HepG2 (cell line): Measurements from ENCODE around the gene MED12L. TPM values are rescaled to one million over a fixed set of nuclear protein-coding genes. Genes with fewer than 3 reads are reported as not detected.
A peak's percentile ranks its signal among the peaks of the same experiment; 100 is the strongest.

Source experiments
- ATAC-seq: fragments of 200-7000 bp; cut with Tn5 transposase; 3 replicates; pipeline ENCODE4 v1.9.1; 2020; ENCODE audit warnings: mild to moderate bottlenecking, moderate library complexity
- BruUV-seq: library from RNA; stranded (reverse); fragments of 400-500 nt; replicated peaks from 2 replicates; lab custom pipeline; 2021; lab: Mats Ljungman, UMichigan
- CTCF ChIA-PET: fragments of 300-600 bp; formaldehyde crosslinking; extraction: SDS; loops from one replicate; lab custom pipeline; 2021; ENCODE audit warnings: low total read pairs, inconsistent platforms, low intra/inter-chr PET ratio; lab: Yijun Ruan, JAX
- POLR2A ChIA-PET: fragments of 350-600 bp; sonication (Branson Sonifier 250); formaldehyde crosslinking; loops from one replicate; lab custom pipeline; 2020; ENCODE audit warnings: antibody characterized with exemption, inconsistent platforms; lab: Yijun Ruan, JAX
- DNase-seq: peaks from one replicate; pipeline ENCODE4 v3.0.0-alpha.2; 2015; ENCODE audit warnings: low spot score
- FAIRE-seq: peaks from 3 replicates; lab custom pipeline; 2011; peaks lifted over from hg19 to GRCh38; lab: Jason Lieb, UNC
- H2AFZ ChIP-seq: one replicate; pipeline ENCODE4 v1.6.1; 2011; ENCODE audit warnings: low read length, inconsistent platforms
- H3K27ac ChIP-seq: fragments of 300-600 bp; 3 replicates; pipeline ENCODE4 v1.8.0; 2011; ENCODE audit warnings: mixed run types, mild to moderate bottlenecking, mixed read lengths, low read length, inconsistent platforms; ENCODE audit not compliant: insufficient read depth; ENCODE audit errors: extremely low read length
- H3K27me3 ChIP-seq, 2 experiments: fragments of 200-600 bp in 1 of 2; 2 replicates in 1 of 2; 3 replicates in 1 of 2; pipeline versions ENCODE4 v1.6.0 to v1.8.0; 2011; ENCODE audit warnings: low read length in 2 of 2, mild to moderate bottlenecking in 2 of 2, moderate library complexity in 2 of 2, inconsistent platforms in 1 of 2; ENCODE audit not compliant: insufficient read depth in 2 of 2, control insufficient read depth in 1 of 2
- H3K36me3 ChIP-seq, 2 experiments: fragments of 200-600 bp in 1 of 2; replicated peaks in 1 of 2; 2 replicates in 1 of 2; 3 replicates in 1 of 2; pipeline versions ENCODE4 v1.5.1 to v1.8.0; 2011; ENCODE audit warnings: low read length in 2 of 2, inconsistent platforms in 1 of 2; ENCODE audit not compliant: insufficient read depth in 2 of 2, control insufficient read depth in 1 of 2
- H3K4me1 ChIP-seq: 2 replicates; pipeline ENCODE4 v1.5.1; 2012; ENCODE audit warnings: low read length, inconsistent platforms; ENCODE audit not compliant: insufficient read depth
- H3K4me2 ChIP-seq: 2 replicates; pipeline ENCODE4 v1.6.0; 2011; ENCODE audit warnings: low read depth, low read length, inconsistent platforms
- H3K4me3 ChIP-seq, 3 experiments: fragments of 200-600 bp in 1 of 3; sonication (generic), shearing (Covaris generic) in 1 of 3; replicated peaks in 1 of 3; 2 replicates each; pipeline ENCODE4 v1.5.1; 2011 to 2016; ENCODE audit warnings: low read length in 3 of 3, inconsistent platforms in 2 of 3, low read depth in 2 of 3, mild to moderate bottlenecking in 2 of 3, control low read depth in 1 of 3, mixed read lengths in 1 of 3; ENCODE audit not compliant: insufficient read depth in 1 of 3
- H3K79me2 ChIP-seq: one replicate; pipeline ENCODE4 v1.6.1; 2011; ENCODE audit warnings: low read length, inconsistent platforms; ENCODE audit not compliant: insufficient read depth
- H3K9ac ChIP-seq: 2 replicates; pipeline ENCODE4 v1.6.0; 2011; ENCODE audit warnings: mild to moderate bottlenecking, low read depth, low read length, inconsistent platforms; ENCODE audit not compliant: insufficient read depth
- H3K9me3 ChIP-seq: 2 replicates; pipeline ENCODE4 v1.5.1; 2012; ENCODE audit warnings: mild to moderate bottlenecking, low read length
- H4K20me1 ChIP-seq: 2 replicates; pipeline ENCODE4 v1.6.0; 2011; ENCODE audit warnings: inconsistent platforms, mild to moderate bottlenecking, low read length, moderate library complexity; ENCODE audit not compliant: insufficient read depth
- ATF7 ChIP-seq, 2 experiments: fragments of 450-650 bp in 1 of 2; sonication (generic) in 1 of 2; formaldehyde crosslinking in 1 of 2; IDR thresholded peaks; 2 replicates each; pipeline versions ENCODE4 v1.4.0 to v1.6.1; 2016 to 2020; ENCODE audit warnings: antibody characterized with exemption in 1 of 2, mild to moderate bottlenecking in 1 of 2, missing genetic modification reagents in 1 of 2
- CREB1 ChIP-seq, 2 experiments: fragments of 450-650 bp in 1 of 2; IDR thresholded peaks; 2 replicates each; pipeline ENCODE4 v1.6.1; 2016 to 2017; ENCODE audit warnings: control low read depth in 1 of 2, mild to moderate bottlenecking in 1 of 2, missing compliant biosample characterization in 1 of 2, missing genetic modification characterization in 1 of 2
- EHMT2 ChIP-seq: fragments of 200-600 bp; sonication (generic); IDR thresholded peaks from 2 replicates; pipeline ENCODE4 v1.7.0; 2017; ENCODE audit warnings: antibody characterized with exemption, low read depth, low read length, borderline replicate concordance
- GABPA ChIP-seq, 2 experiments: IDR thresholded peaks; 2 replicates each; pipeline ENCODE4 v1.6.1; 2011 to 2016; ENCODE audit warnings: low read depth in 2 of 2, low read length in 1 of 2, missing biosample characterization in 1 of 2, missing genetic modification characterization in 1 of 2
- MAFF ChIP-seq: IDR thresholded peaks from 2 replicates; pipeline ENCODE4 v1.6.1; 2011; ENCODE audit warnings: low read depth, low read length, improper control_type of control experiment
- MAFK ChIP-seq, 2 experiments: IDR thresholded peaks in 1 of 2; conservative IDR thresholded peaks in 1 of 2; 2 replicates each; pipeline ENCODE4 v1.6.1; 2011; ENCODE audit warnings: improper control_type of control experiment in 2 of 2, low read length in 2 of 2
- XBP1 ChIP-seq: sonication (generic); formaldehyde crosslinking; IDR thresholded peaks from 2 replicates; pipeline ENCODE4 v1.5.0; 2020; ENCODE audit warnings: missing genetic modification reagents
- ZEB1 ChIP-seq: IDR thresholded peaks from 2 replicates; pipeline ENCODE4 v1.6.1; 2012; ENCODE audit warnings: mild to moderate bottlenecking, low read depth, inconsistent platforms; ENCODE audit not compliant: insufficient replicate concordance
- ZFP36L1 ChIP-seq: sonication (generic); formaldehyde crosslinking; IDR thresholded peaks from 2 replicates; pipeline ENCODE4 v1.8.0; 2022; ENCODE audit warnings: mild to moderate bottlenecking, missing genetic modification reagents, moderate library complexity
- ZNF275 ChIP-seq: sonication (generic); formaldehyde crosslinking; IDR thresholded peaks from 2 replicates; pipeline ENCODE4 v1.8.0; 2022; ENCODE audit warnings: missing genetic modification reagents, mild to moderate bottlenecking, inconsistent platforms, borderline replicate concordance
- WGBS: methylation state at CpG from one replicate; pipeline ENCODE4 v1.1.6; 2017; ENCODE audit warnings: low lambda C conversion rate; 5-methylcytosine and 5-hydroxymethylcytosine counted together
- in situ Hi-C: cut with HindIII; loops from 2 replicates; pipeline ENCODE4 v1.10.0; 2017; ENCODE audit warnings: low pct_unique_long_range_greater_than_20kb; ENCODE audit not compliant: extremely low pct_ligation_motif_present
- intact Hi-C: fragments of 100-400 bp; cut with micrococcal nuclease; formaldehyde crosslinking; loops from one replicate; pipeline ENCODE4 v1.10.0; 2022; ENCODE audit not compliant: unreplicated experiment
- polyA plus RNA-seq, 8 experiments: library from polyadenylated mRNA; depleted of rRNA in 3 of 8; stranded (reverse) in 7 of 8; unstranded in 1 of 8; fragments of >200 nt; fragmentation: Illumina TruSeq in 4 of 8; extraction: Trizol in 4 of 8; gene quantifications; 2 replicates each; pipeline versions ENCODE4 v1.2.1 to v1.2.3, GENCODE V29; 2011 to 2016; ENCODE audit warnings: low read depth in 4 of 8, missing spikeins in 1 of 8, mixed read lengths in 1 of 8; ENCODE audit not compliant: insufficient read depth in 1 of 8
- total RNA-seq, 5 experiments: library from RNA; depleted of rRNA; stranded (reverse); fragments of >200 nt; fragmentation: Illumina TruSeq; extraction: Trizol; gene quantifications; 2 replicates each; pipeline ENCODE4 v1.2.3, GENCODE V29; 2016; ENCODE audit warnings: low read depth in 1 of 5

Gene MED12L
- total and polyA plus RNA-seq, 2 of the 13 experiments (the other 11 are each of a cell fraction or from before 2014, with no cell fraction given): 0.07 to 0.64 TPM

GRCh38 chr3:151384741-151385174, 299.3 kb downstream of the MED12L start, which contains the start of gene P2RY12:
TSS of gene P2RY12 (minus strand) at chr3:151384753. CDS start at chr3:151338845, 45,908 bp downstream.
- DNase-seq (no peak), FAIRE-seq (no peak), ATAC-seq (no peak)
- H3K4me2 ChIP-seq: no peak within 1 kb of the TSS
- H3K27ac ChIP-seq: no peak within 1 kb of the TSS
- intact Hi-C loops (no loop called here), in situ Hi-C loops (no loop called here)
- 72% methylated on average over 4 of the region's 4 CpGs for WGBS
- H3K27me3 ChIP-seq: no peaks in the 10 kb centered on the region
- TF ChIP-seq XBP1 (CRISPR knock-in tag) (no peak), ZEB1 (no peak), MAFF (peak; percentile 47; the same call in 1 of the 2 replicates), ATF7 (IDR thresholded peaks at IDR 0.05) (peak; percentile 33; the same call in 1 of the 2 replicates), ATF7 (CRISPR knock-in tag; IDR thresholded peaks at IDR 0.05) (no peak), EHMT2 (no peak), MAFK (conservative IDR thresholded peaks at IDR 0.05 in 1 of 2, IDR thresholded peaks at IDR 0.05 in 1 of 2; ENCODE audit: low read length in 2 of 2) (peak; percentile 47), GABPA (IDR thresholded peaks at IDR 0.05; ENCODE audit: low read depth, low read length) (no peak), GABPA (CRISPR knock-in tag; IDR thresholded peaks at IDR 0.05; ENCODE audit: low read depth) (no peak), CREB1 (IDR thresholded peaks at IDR 0.05) (0 out of 2 replicates have a peak, but pooled peaks have one; percentile 27), CREB1 (CRISPR knock-in tag; IDR thresholded peaks at IDR 0.05) (no peak)
- no peaks in the 10 kb centered on the region for H4K20me1 ChIP-seq
- H3K4me1 ChIP-seq: no peaks in the 10 kb centered on the region
- H3K79me2 ChIP-seq: no peaks in the 10 kb centered on the region
- H2AFZ ChIP-seq: no peak within 1 kb of the TSS
- CTCF ChIA-PET: no interaction called here
- POLR2A ChIA-PET: no interaction called here
- H3K9me3 ChIP-seq: no peaks in the 10 kb centered on the region
- BruUV-seq: no TSS peak
- no peak within 1 kb of the TSS for H3K9ac ChIP-seq
- H3K36me3 ChIP-seq: no peaks in the 10 kb centered on the region
- no peak within 1 kb of the TSS for H3K4me3 ChIP-seq

- no peaks in the 10 kb centered on the region for H3K27me3 ChIP-seq
- no peaks in the 10 kb centered on the region for H3K9me3 ChIP-seq
- DNase-seq: no peak
- no TSS peak for BruUV-seq
- no peak overlapping the region for H3K4me3 ChIP-seq
- WGBS: 52% methylated on average over 4 of the region's 4 CpGs
- TF ChIP-seq ZNF275 (CRISPR knock-in tag): no peak
- no peak for TF ChIP-seq ZFP36L1 (CRISPR knock-in tag)
- TF ChIP-seq, all 625 proteins: peak for 0
- in situ Hi-C loops: no loop called here
- no peaks in the 10 kb centered on the region for H3K36me3 ChIP-seq
- no peak overlapping the region for H3K9ac ChIP-seq
- intact Hi-C loops: no loop called here
- ChIA-PET CTCF (no interaction called here), POLR2A (no interaction called here)
- no peak for ATAC-seq
- no peak overlapping the region for H2AFZ ChIP-seq
- FAIRE-seq: no peak
- H3K79me2 ChIP-seq: no peaks in the 10 kb centered on the region
- H3K4me2 ChIP-seq: no peak overlapping the region
- no peaks in the 10 kb centered on the region for H3K4me1 ChIP-seq
- no peak overlapping the region for H3K27ac ChIP-seq
- H4K20me1 ChIP-seq: no peaks in the 10 kb centered on the region
Measured at GRCh38 chr3:151386056-151386455, 300.6 kb downstream of the MED12L start.
